ENCODE results near the gene ZBTB47. TPM values are rescaled to one million over a fixed set of nuclear protein-coding genes. Genes with fewer than 3 reads are reported as not detected.

ZBTB47 gene
- total and polyA plus RNA-seq, 12 donors: 7.0 to 39.4 (median 27.9) TPM

DNA sequence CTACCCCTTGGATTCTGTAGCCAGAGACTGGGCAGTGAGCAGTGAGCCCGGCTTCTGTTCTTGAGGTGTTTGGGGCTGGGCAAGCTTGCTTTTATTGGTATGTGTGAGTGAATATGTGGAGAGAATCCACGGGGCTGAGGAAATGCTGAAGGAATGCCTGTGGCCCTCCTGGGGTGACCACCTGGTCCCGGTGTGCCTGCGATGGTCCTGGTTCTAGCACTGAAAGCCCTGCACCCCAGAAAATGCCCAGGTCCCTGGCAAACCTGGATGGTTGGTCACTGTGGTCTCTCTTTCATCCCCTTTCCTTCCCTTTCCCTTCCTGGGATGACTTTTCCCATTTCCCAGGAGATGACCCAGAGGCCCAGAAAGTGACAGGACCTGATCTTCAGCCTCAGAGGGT, 4.2 kb downstream of the ZBTB47 start:
- H3K9me3 ChIP-seq (replicated peaks in 1 of 3): no peaks in the 10 kb centered on the region
- no peaks in the 10 kb centered on the region for H3K27me3 ChIP-seq
- no peak overlapping the region for H3K4me3 ChIP-seq
- WGBS, 4 donors: 77 to 94% (median 87%) methylated on average over 3 to 4 of the region's 4 CpGs
- peaks cover 0 to 9% of the 10 kb centered on the region in 2 donors for H3K36me3 ChIP-seq (replicated peaks in 1 of 2)
- H3K4me1 ChIP-seq (replicated peaks in 1 of 2): peaks cover 28 to 41% of the 10 kb centered on the region in 2 donors
- no peak overlapping the region for H3K27ac ChIP-seq
- intact Hi-C loops (cut with DNase I): loop anchor here in 1 of 2 donors (10.0 kb wide), 1 partner anchor 53 kb away; the partner anchor contains the start of gene NKTR
- TF ChIP-seq POLR2A (IDR thresholded peaks at IDR 0.05): no peak
- TF ChIP-seq, protein P1, sequence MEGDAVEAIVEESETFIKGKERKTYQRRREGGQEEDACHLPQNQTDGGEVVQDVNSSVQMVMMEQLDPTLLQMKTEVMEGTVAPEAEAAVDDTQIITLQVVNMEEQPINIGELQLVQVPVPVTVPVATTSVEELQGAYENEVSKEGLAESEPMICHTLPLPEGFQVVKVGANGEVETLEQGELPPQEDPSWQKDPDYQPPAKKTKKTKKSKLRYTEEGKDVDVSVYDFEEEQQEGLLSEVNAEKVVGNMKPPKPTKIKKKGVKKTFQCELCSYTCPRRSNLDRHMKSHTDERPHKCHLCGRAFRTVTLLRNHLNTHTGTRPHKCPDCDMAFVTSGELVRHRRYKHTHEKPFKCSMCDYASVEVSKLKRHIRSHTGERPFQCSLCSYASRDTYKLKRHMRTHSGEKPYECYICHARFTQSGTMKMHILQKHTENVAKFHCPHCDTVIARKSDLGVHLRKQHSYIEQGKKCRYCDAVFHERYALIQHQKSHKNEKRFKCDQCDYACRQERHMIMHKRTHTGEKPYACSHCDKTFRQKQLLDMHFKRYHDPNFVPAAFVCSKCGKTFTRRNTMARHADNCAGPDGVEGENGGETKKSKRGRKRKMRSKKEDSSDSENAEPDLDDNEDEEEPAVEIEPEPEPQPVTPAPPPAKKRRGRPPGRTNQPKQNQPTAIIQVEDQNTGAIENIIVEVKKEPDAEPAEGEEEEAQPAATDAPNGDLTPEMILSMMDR (IDR thresholded peaks at IDR 0.05): no peak
- no peak for DNase-seq

DNA sequence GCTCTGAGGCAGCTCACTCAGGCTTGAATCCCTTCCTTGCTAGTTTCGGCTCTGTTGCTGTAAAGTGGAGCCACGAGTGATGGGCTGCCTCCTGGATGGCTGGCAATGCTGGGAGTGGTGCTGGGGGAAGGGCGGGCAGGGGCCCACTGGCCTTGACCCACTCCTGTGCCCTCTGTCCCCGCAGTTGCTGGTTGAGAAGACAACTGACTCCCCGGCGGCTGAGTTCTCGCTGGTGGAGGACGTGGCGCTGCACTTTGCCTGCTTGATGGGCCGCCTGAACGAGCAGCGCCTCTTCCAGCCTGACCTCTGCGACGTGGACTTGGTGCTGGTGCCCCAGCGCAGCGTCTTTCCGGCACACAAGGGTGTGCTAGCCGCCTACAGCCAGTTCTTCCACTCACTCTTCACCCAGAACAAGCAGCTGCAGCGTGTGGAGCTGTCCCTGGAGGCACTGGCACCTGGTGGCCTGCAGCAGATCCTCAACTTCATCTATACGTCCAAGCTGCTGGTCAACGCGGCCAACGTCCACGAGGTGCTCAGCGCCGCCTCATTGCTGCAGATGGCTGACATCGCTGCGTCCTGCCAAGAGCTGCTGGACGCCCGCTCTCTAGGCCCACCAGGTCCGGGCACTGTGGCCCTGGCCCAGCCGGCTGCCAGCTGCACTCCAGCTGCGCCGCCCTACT, 4.7 kb downstream of the ZBTB47 start:
- WGBS, 4 donors: 79 to 97% (median 92%) methylated on average over 10 to 34 of the region's 34 CpGs
- TF ChIP-seq, protein P1 (IDR thresholded peaks at IDR 0.05): no peak
- no peak for TF ChIP-seq POLR2A (IDR thresholded peaks at IDR 0.05)
- H3K27me3 ChIP-seq: no peaks in the 10 kb centered on the region
- intact Hi-C loops (cut with DNase I): loop anchor here in 1 of 2 donors (10.0 kb wide), 1 partner anchor 53 kb away; the partner anchor contains the start of gene NKTR
- peaks cover 22 to 36% of the 10 kb centered on the region in 2 donors for H3K4me1 ChIP-seq (replicated peaks in 1 of 2)
- H3K27ac ChIP-seq: no peak overlapping the region
- DNase-seq: no peak
- no peak overlapping the region for H3K4me3 ChIP-seq
- peaks cover 0 to 9% of the 10 kb centered on the region in 2 donors for H3K36me3 ChIP-seq (replicated peaks in 1 of 2)
- no peaks in the 10 kb centered on the region for H3K9me3 ChIP-seq (replicated peaks in 1 of 3)

DNA sequence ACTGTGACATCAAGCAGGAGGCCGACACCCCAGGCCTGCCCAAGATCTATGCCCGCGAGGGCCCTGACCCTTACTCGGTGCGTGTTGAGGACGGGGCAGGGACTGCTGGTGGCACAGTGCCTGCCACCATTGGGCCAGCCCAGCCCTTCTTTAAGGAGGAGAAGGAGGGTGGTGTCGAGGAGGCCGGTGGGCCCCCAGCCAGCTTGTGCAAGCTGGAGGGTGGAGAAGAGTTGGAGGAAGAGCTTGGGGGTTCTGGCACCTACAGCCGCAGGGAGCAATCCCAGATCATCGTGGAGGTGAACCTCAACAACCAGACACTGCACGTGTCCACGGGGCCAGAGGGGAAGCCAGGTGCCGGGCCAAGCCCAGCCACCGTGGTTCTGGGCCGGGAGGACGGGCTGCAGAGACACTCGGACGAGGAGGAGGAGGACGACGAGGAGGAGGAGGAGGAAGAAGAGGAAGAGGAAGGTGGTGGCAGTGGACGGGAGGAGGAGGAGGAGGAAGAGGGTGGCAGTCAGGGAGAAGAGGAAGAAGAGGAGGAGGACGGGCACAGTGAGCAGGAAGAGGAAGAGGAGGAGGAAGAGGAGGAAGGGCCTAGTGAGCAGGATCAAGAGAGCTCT, 5.4 kb downstream of the ZBTB47 start:
- WGBS, 4 donors: 80 to 88% (median 84%) methylated on average over 22 of the region's 22 CpGs
- intact Hi-C loops (cut with DNase I): loop anchor here in 1 of 2 donors (10.0 kb wide), 1 partner anchor 54 kb away; the partner anchor contains the start of gene NKTR
- peak in 1 of 7 donors; percentile 9 for DNase-seq
- TF ChIP-seq, protein P1 (IDR thresholded peaks at IDR 0.05): no peak
- TF ChIP-seq POLR2A (IDR thresholded peaks at IDR 0.05): no peak
- no peak overlapping the region for H3K4me3 ChIP-seq
- H3K27me3 ChIP-seq: no peaks in the 10 kb centered on the region
- peaks cover 18 to 30% of the 10 kb centered on the region in 2 donors for H3K4me1 ChIP-seq (replicated peaks in 1 of 2)
- H3K27ac ChIP-seq: no peak overlapping the region
- H3K36me3 ChIP-seq (replicated peaks in 1 of 2): peaks cover 0 to 9% of the 10 kb centered on the region in 2 donors
- H3K9me3 ChIP-seq (replicated peaks in 1 of 3): no peaks in the 10 kb centered on the region

DNA sequence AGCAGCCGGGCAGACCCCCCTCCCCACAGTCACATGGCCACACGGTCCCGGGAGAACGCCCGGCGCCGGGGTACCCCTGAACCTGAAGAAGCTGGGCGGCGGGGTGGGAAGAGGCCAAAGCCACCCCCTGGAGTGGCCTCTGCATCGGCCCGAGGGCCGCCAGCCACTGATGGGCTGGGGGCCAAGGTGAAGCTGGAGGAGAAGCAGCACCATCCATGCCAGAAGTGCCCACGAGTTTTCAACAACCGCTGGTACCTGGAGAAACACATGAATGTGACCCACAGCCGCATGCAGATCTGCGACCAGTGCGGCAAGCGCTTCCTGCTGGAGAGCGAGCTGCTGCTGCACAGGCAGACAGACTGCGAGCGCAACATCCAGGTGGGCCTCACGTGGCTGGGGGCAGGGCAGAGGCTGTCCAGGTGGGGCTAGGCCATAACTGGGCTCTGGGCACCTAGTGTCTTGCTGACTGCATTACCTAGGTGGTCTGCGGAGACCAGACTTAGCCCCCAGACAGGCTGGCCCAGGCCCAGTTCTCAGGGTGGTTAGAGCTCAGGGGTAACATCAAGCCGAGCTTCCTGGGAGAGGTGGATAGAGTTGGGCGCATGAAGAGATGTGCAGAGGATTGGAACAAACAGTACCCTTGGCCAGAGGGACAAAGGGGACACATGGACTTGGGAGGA, 6.1 kb downstream of the ZBTB47 start:
- Histone ChIP-seq H3K27ac (peak overlapping the region in 2 of 5 donors; percentile 41 to 50), H3K27me3 (no peaks in the 10 kb centered on the region), H3K9me3 (replicated peaks in 1 of 3) (no peaks in the 10 kb centered on the region), H3K36me3 (replicated peaks in 1 of 2) (peaks cover 0 to 9% of the 10 kb centered on the region in 2 donors), H3K4me1 (replicated peaks in 1 of 2) (peaks cover 18 to 30% of the 10 kb centered on the region in 2 donors), H3K4me3 (no peak overlapping the region)
- no peak for TF ChIP-seq POLR2A (IDR thresholded peaks at IDR 0.05)
- TF ChIP-seq, protein P1 (IDR thresholded peaks at IDR 0.05): no peak
- intact Hi-C loops (cut with DNase I): loop anchor here (5.0 to 10.0 kb wide), 2 partner anchors 55 to 83 kb away; partner anchors contain the start of gene NKTR (in 1 of the 2)
- WGBS, 4 donors: 60 to 87% (median 83%) methylated on average over 8 to 25 of the region's 25 CpGs
- peak in 2 of 7 donors; percentile 9 to 18 for DNase-seq
